Measurements from ENCODE around the gene ADAMTSL1.

The ADAMTSL1 gene

GRCh38 chr9:18473652-18474279 lies at the start of gene ADAMTSL1:
Gene ADAMTSL1 (plus strand): TSS chr9:18474153. CDS start chr9:18474233, 80 bp downstream.
- no peak within 1 kb of the TSS for H3K4me3 ChIP-seq (ENCODE audit: low read depth, low read length)
- TF ChIP-seq CTCF (IDR thresholded peaks at IDR 0.05; ENCODE audit: low read depth, low read length, missing control alignments): no peak
- no peak for DNase-seq (ENCODE audit: low read depth)

- no peak for TF ChIP-seq CTCF (IDR thresholded peaks at IDR 0.05; ENCODE audit: low read depth, low read length, missing control alignments)
- no peak overlapping the region for H3K4me3 ChIP-seq (ENCODE audit: low read depth, low read length)
- no peak for DNase-seq (ENCODE audit: low read depth)
Measured at GRCh38 chr9:18427691-18428090, 46.3 kb upstream of the ADAMTSL1 start.

- TF ChIP-seq CTCF (IDR thresholded peaks at IDR 0.05; ENCODE audit: low read depth, low read length, missing control alignments): no peak
- H3K4me3 ChIP-seq (ENCODE audit: low read depth, low read length): no peak overlapping the region
- no peak for DNase-seq (ENCODE audit: low read depth)
Measured at GRCh38 chr9:18428661-18429060, 45.3 kb upstream of the ADAMTSL1 start.

- no peak for DNase-seq (ENCODE audit: low read depth)
- no peak for TF ChIP-seq CTCF (IDR thresholded peaks at IDR 0.05; ENCODE audit: low read depth, low read length, missing control alignments)
- no peak overlapping the region for H3K4me3 ChIP-seq (ENCODE audit: low read depth, low read length)
Measured at GRCh38 chr9:18429070-18429469, 44.9 kb upstream of the ADAMTSL1 start.

- DNase-seq (ENCODE audit: low read depth): no peak
- H3K4me3 ChIP-seq (ENCODE audit: low read depth, low read length): no peak overlapping the region
- no peak for TF ChIP-seq CTCF (IDR thresholded peaks at IDR 0.05; ENCODE audit: low read depth, low read length, missing control alignments)
Measured at GRCh38 chr9:18433620-18434019, 40.3 kb upstream of the ADAMTSL1 start.

GRCh38 chr9:18437315-18438201 lies 36.4 kb upstream of the ADAMTSL1 start:
- H3K4me3 ChIP-seq (ENCODE audit: low read depth, low read length): no peak overlapping the region
- DNase-seq (ENCODE audit: low read depth): no peak

More at GRCh38 chr9:18437315-18438201, 36.4 kb upstream of the ADAMTSL1 start:
- TF ChIP-seq CTCF (IDR thresholded peaks at IDR 0.05; ENCODE audit: low read depth, low read length, missing control alignments): no peak

Measured in GM12864 (cell line).